Measurements from ENCODE around the gene MIOS. TPM values are rescaled to one million over a fixed set of nuclear protein-coding genes. Genes with fewer than 3 reads are reported as not detected.

Gene MIOS
- total and polyA plus RNA-seq, 2 of the 4 experiments (the other 2 are of a cell fraction), result 10.6 to 32.4 TPM

GRCh38 chr7:7539152-7539551, 27.5 kb upstream of the MIOS start:
- H3K9ac ChIP-seq (ENCODE audit: low read depth, low read length), result no peak overlapping the region
- no peak overlapping the region for H3K27ac ChIP-seq (ENCODE audit: insufficient read depth, low read length)
- H3K14ac ChIP-seq (replicated peaks; ENCODE audit: low read depth, low read length), result no peak overlapping the region
- H4K91ac ChIP-seq (ENCODE audit: insufficient read depth, low read depth, low read length), result no peak overlapping the region
- H3K9me1 ChIP-seq (ENCODE audit: insufficient read depth, low read length), result no peaks in the 10 kb centered on the region
- no peak overlapping the region for H3K4me2 ChIP-seq (ENCODE audit: low read depth, low read length)
- intact Hi-C loops (cut with micrococcal nuclease), result no loop called here
- no peak overlapping the region for H3K4ac ChIP-seq (ENCODE audit: low read depth, low read length)
- H3K4me3 ChIP-seq (ENCODE audit: insufficient read depth, low read depth, low read length), result no peak overlapping the region
- no peak overlapping the region for H4K8ac ChIP-seq (ENCODE audit: low read depth in 2 of 2, low read length in 2 of 2)
- no peaks in the 10 kb centered on the region for H4K20me1 ChIP-seq (ENCODE audit: insufficient read depth, low read length)
- no peak overlapping the region for H2AK5ac ChIP-seq (ENCODE audit: low read depth, low read length)
- H3K27me3 ChIP-seq (ENCODE audit: control insufficient read depth, insufficient read depth, low read length), result no peaks in the 10 kb centered on the region
- no peaks in the 10 kb centered on the region for H3K36me3 ChIP-seq (ENCODE audit: control insufficient read depth, insufficient read depth, low read length)
- no peak overlapping the region for H2BK5ac ChIP-seq (ENCODE audit: low read depth, low read length, poor library complexity, severe bottlenecking)
- no peak overlapping the region for H3K56ac ChIP-seq (ENCODE audit: extremely low read depth, insufficient read depth, low read length)
- POLR2A ChIA-PET (ENCODE audit: unreplicated experiment), result no interaction called here
- no TSS peak for BruUV-seq (replicated peaks)
- CTCF ChIA-PET, result interaction anchor here (0.6 to 1.1 kb wide), 3 partner anchors 95 to 658 kb away, joined by 3 to 5 read pairs (median 4); no protein-coding TSS in a partner anchor
- H2BK20ac ChIP-seq (ENCODE audit: low read depth, low read length), result no peak overlapping the region
- H3K9me3 ChIP-seq (ENCODE audit: control insufficient read depth, insufficient read depth, low read length), result no peaks in the 10 kb centered on the region
- H4K5ac ChIP-seq (ENCODE audit: low read depth, low read length), result no peak overlapping the region
- no peak overlapping the region for H3K23ac ChIP-seq (ENCODE audit: low read depth, low read length)
- ATAC-seq (ENCODE audit: low read depth) (no peak), DNase-seq (no peak)
- no peak overlapping the region for H2AK9ac ChIP-seq (replicated peaks; ENCODE audit: low read depth, low read length, poor library complexity)
- TF ChIP-seq RFX5 (IDR thresholded peaks at IDR 0.05; ENCODE audit: low read depth, low read length), result no peak
- TF ChIP-seq NFE2L2 (IDR thresholded peaks at IDR 0.05; ENCODE audit: low read depth, low read length), result no peak
- TF ChIP-seq RAD21 (IDR thresholded peaks at IDR 0.05; ENCODE audit: low read length), result no peak
- no peak for TF ChIP-seq FOS (IDR thresholded peaks at IDR 0.05; ENCODE audit: low read depth, low read length)
- WGBS, 2 experiments (ENCODE audit: extremely low coverage in 2 of 2, insufficient read length in 1 of 2), result no CpG with 5 or more reads among the region's 4 CpGs
- H3K18ac ChIP-seq (ENCODE audit: low read depth, low read length), result no peak overlapping the region
- dilution Hi-C loops (cut with HindIII; ENCODE audit: low sequenced_read_pairs, unreplicated experiment), result no loop called here
- in situ Hi-C loops (cut with MboI; ENCODE audit: low sequenced_read_pairs), result loop anchor here (5.0 kb wide), 2 partner anchors 112 to 437 kb away; no protein-coding TSS in a partner anchor
- H2BK120ac ChIP-seq (ENCODE audit: low read depth, low read length), result no peak overlapping the region
- H2AFZ ChIP-seq (replicated peaks; ENCODE audit: low read length, poor library complexity), result no peak overlapping the region
- no peaks in the 10 kb centered on the region for H3K79me1 ChIP-seq (ENCODE audit: low read depth in 1 of 2, low read length in 2 of 2)
- no peaks in the 10 kb centered on the region for H3K4me1 ChIP-seq (ENCODE audit: control insufficient read depth, insufficient read depth, low read length)
- H2BK15ac ChIP-seq (ENCODE audit: low read depth, low read length), result no peak overlapping the region
